Ovary (tissue), 3 donors: ENCODE data around the gene KCNJ6.

Experiments
- CTCF ChIP-seq, 3 donors: fragments of 450-650 bp in 2 of 3; fragments of 200-600 bp in 1 of 3; IDR thresholded peaks; one replicate each; pipeline versions ENCODE4 v1.5.1 to v1.8.0; 2016 to 2022; ENCODE audit warnings: antibody characterized with exemption in 3 of 3, mild to moderate bottlenecking in 1 of 3
- EP300 ChIP-seq: sonication (generic); formaldehyde crosslinking; IDR thresholded peaks from one replicate; pipeline ENCODE4 v1.6.1; 2017; ENCODE audit warnings: antibody characterized with exemption
- donor health status: DM: no; HTN: no; CAD: no.

- no peak for TF ChIP-seq EP300
- no peak for TF ChIP-seq CTCF (IDR thresholded peaks at IDR 0.05)
Observed at GRCh38 chr21:37819372-37819771, 96.9 kb downstream of the KCNJ6 start.
